T1000 (cell line): Measurements from ENCODE around the gene CCDC201.

Experiments used
- DNase-seq: peaks from one replicate; lab custom pipeline; 2025; ENCODE audit warnings: mixed read lengths; lab: John Stamatoyannopoulos, UW

Gene CCDC201

GRCh38 chr7:45893374-45893995 lies 20.6 kb upstream of the CCDC201 start:
- DNase-seq, result no peak

GRCh38 chr7:45892407-45893035 lies 19.6 kb upstream of the CCDC201 start:
- no peak for DNase-seq

GRCh38 chr7:45891462-45892402 lies 18.9 kb upstream of the CCDC201 start:
- DNase-seq, result no peak

GRCh38 chr7:45890902-45891461 lies 18.1 kb upstream of the CCDC201 start:
- no peak for DNase-seq

- no peak for DNase-seq
Measured at GRCh38 chr7:45890125-45890901, 17.4 kb upstream of the CCDC201 start.

GRCh38 chr7:45889367-45890067 lies 16.6 kb upstream of the CCDC201 start:
- no peak for DNase-seq

- DNase-seq, result no peak
Measured at GRCh38 chr7:45888993-45889366, 16.1 kb upstream of the CCDC201 start.

GRCh38 chr7:45888185-45888992 lies 15.5 kb upstream of the CCDC201 start, which contains the start of gene IGFBP1:
TSS of gene IGFBP1 (plus strand) at chr7:45888488. CDS start at chr7:45888653, 165 bp downstream.
- no peak for DNase-seq

- DNase-seq, result no peak
Measured at GRCh38 chr7:45886931-45887667, 14.2 kb upstream of the CCDC201 start.

GRCh38 chr7:45885264-45885882 lies 12.5 kb upstream of the CCDC201 start:
- peak; percentile 77 for DNase-seq

GRCh38 chr7:45884136-45884535 lies 11.3 kb upstream of the CCDC201 start:
- DNase-seq, result no peak

GRCh38 chr7:45882465-45882810 lies 9.6 kb upstream of the CCDC201 start:
- no peak for DNase-seq

- no peak for DNase-seq
Measured at GRCh38 chr7:45881759-45882464, 9.0 kb upstream of the CCDC201 start.

GRCh38 chr7:45881280-45881758 lies 8.4 kb upstream of the CCDC201 start:
- DNase-seq, result no peak

GRCh38 chr7:45880433-45880860 lies 7.6 kb upstream of the CCDC201 start:
- DNase-seq, result no peak

- DNase-seq, result no peak
Measured at GRCh38 chr7:45878457-45879144, 5.7 kb upstream of the CCDC201 start.

- no peak for DNase-seq
Measured at GRCh38 chr7:45876519-45876918, 3.6 kb upstream of the CCDC201 start.
